ENCODE measurements around the gene CHTF18. TPM values are rescaled to one million over a fixed set of nuclear protein-coding genes. Genes with fewer than 3 reads are reported as not detected.

CHTF18 gene
- total RNA-seq, 1 experiment from 2014 or later = 102 TPM

GRCh38 chr16:820748-821147 lies 32.3 kb downstream of the CHTF18 start:
- no peaks in the 10 kb centered on the region for H3K36me3 Mint-ChIP-seq (ENCODE audit: insufficient read depth, unreplicated experiment)
- DNase-seq = no peak
- no peaks in the 10 kb centered on the region for H3K27me3 Mint-ChIP-seq (ENCODE audit: insufficient read depth, unreplicated experiment)
- TF ChIP-seq CTCF (IDR thresholded peaks at IDR 0.05; ENCODE audit: insufficient read depth in 1 of 2, low read depth in 1 of 2, low read length in 1 of 2, severe bottlenecking in 1 of 2, unreplicated experiment in 1 of 2) = no peak
- Histone ChIP-seq H3K27me3 (replicated peaks; ENCODE audit: control insufficient read depth, insufficient read depth, low read length) (no peaks in the 10 kb centered on the region), H3K4me3 (ENCODE audit: low read depth, low read length) (no peak overlapping the region), H3K36me3 (ENCODE audit: control insufficient read depth, insufficient read depth, low read length) (no peaks in the 10 kb centered on the region), H3K4me1 (no peaks in the 10 kb centered on the region), H3K9me3 (no peaks in the 10 kb centered on the region)
- ChIA-PET CTCF (no interaction called here), POLR2A (no interaction called here)
- H3K4me1 Mint-ChIP-seq (ENCODE audit: low read depth, unreplicated experiment) = no peaks in the 10 kb centered on the region
- no TSS peak for BruUV-seq (replicated peaks)
- intact Hi-C loops (cut with micrococcal nuclease; ENCODE audit: unreplicated experiment) = no loop called here
- H3K4me3 Mint-ChIP-seq (ENCODE audit: unreplicated experiment) = no peak overlapping the region
- H3K27ac Mint-ChIP-seq (ENCODE audit: unreplicated experiment) = no peak overlapping the region
- no peaks in the 10 kb centered on the region for H3K9me3 Mint-ChIP-seq (ENCODE audit: unreplicated experiment)

- no peak overlapping the region for H3K4me3 Mint-ChIP-seq (ENCODE audit: unreplicated experiment)
- Histone ChIP-seq H3K27me3 (replicated peaks; ENCODE audit: control insufficient read depth, insufficient read depth, low read length) (no peaks in the 10 kb centered on the region), H3K36me3 (ENCODE audit: control insufficient read depth, insufficient read depth, low read length) (no peaks in the 10 kb centered on the region), H3K9me3 (no peaks in the 10 kb centered on the region), H3K4me1 (no peaks in the 10 kb centered on the region), H3K4me3 (ENCODE audit: low read depth, low read length) (no peak overlapping the region)
- no peak for DNase-seq
- intact Hi-C loops (cut with micrococcal nuclease; ENCODE audit: unreplicated experiment) = no loop called here
- no TSS peak for BruUV-seq (replicated peaks)
- no peaks in the 10 kb centered on the region for H3K9me3 Mint-ChIP-seq (ENCODE audit: unreplicated experiment)
- no peaks in the 10 kb centered on the region for H3K4me1 Mint-ChIP-seq (ENCODE audit: low read depth, unreplicated experiment)
- POLR2A ChIA-PET = no interaction called here
- H3K27ac Mint-ChIP-seq (ENCODE audit: unreplicated experiment) = no peak overlapping the region
- no peaks in the 10 kb centered on the region for H3K36me3 Mint-ChIP-seq (ENCODE audit: insufficient read depth, unreplicated experiment)
- no peak for TF ChIP-seq CTCF (IDR thresholded peaks at IDR 0.05; ENCODE audit: insufficient read depth in 1 of 2, low read depth in 1 of 2, low read length in 1 of 2, severe bottlenecking in 1 of 2, unreplicated experiment in 1 of 2)
- H3K27me3 Mint-ChIP-seq (ENCODE audit: insufficient read depth, unreplicated experiment) = no peaks in the 10 kb centered on the region
- CTCF ChIA-PET = interaction anchor here (0.7 kb wide), 1 partner anchor 230 kb away, joined by 4 read pairs; no protein-coding TSS in a partner anchor
Measured at GRCh38 chr16:821751-822150, 33.3 kb downstream of the CHTF18 start.

GRCh38 chr16:822174-822908 lies 33.9 kb downstream of the CHTF18 start:
- POLR2A ChIA-PET = no interaction called here
- Histone ChIP-seq H3K9me3 (no peaks in the 10 kb centered on the region), H3K27me3 (replicated peaks; ENCODE audit: control insufficient read depth, insufficient read depth, low read length) (no peaks in the 10 kb centered on the region), H3K4me1 (no peaks in the 10 kb centered on the region), H3K36me3 (ENCODE audit: control insufficient read depth, insufficient read depth, low read length) (no peaks in the 10 kb centered on the region), H3K4me3 (ENCODE audit: low read depth, low read length) (no peak overlapping the region)
- intact Hi-C loops (cut with micrococcal nuclease; ENCODE audit: unreplicated experiment) = no loop called here
- H3K4me1 Mint-ChIP-seq (ENCODE audit: low read depth, unreplicated experiment) = no peaks in the 10 kb centered on the region
- CTCF ChIA-PET = no interaction called here
- no peaks in the 10 kb centered on the region for H3K27me3 Mint-ChIP-seq (ENCODE audit: insufficient read depth, unreplicated experiment)
- H3K4me3 Mint-ChIP-seq (ENCODE audit: unreplicated experiment) = no peak overlapping the region
- BruUV-seq (replicated peaks) = no TSS peak
- no peak for DNase-seq
- no peaks in the 10 kb centered on the region for H3K9me3 Mint-ChIP-seq (ENCODE audit: unreplicated experiment)
- TF ChIP-seq CTCF (IDR thresholded peaks at IDR 0.05; ENCODE audit: insufficient read depth in 1 of 2, low read depth in 1 of 2, low read length in 1 of 2, severe bottlenecking in 1 of 2, unreplicated experiment in 1 of 2) = no peak
- no peaks in the 10 kb centered on the region for H3K36me3 Mint-ChIP-seq (ENCODE audit: insufficient read depth, unreplicated experiment)
- H3K27ac Mint-ChIP-seq (ENCODE audit: unreplicated experiment) = no peak overlapping the region
